Measurements from ENCODE around the gene ITPKB. TPM values are rescaled to one million over a fixed set of nuclear protein-coding genes. Genes with fewer than 3 reads are reported as not detected.

Gene ITPKB
- total RNA-seq, 6 experiments from 2014 or later = 1.7 to 3.0 (median 2.2) TPM

GRCh38 chr1:226675715-226676357 lies 63.2 kb downstream of the ITPKB start:
- no peak overlapping the region for H3K4me3 Mint-ChIP-seq
- H3K36me3 Mint-ChIP-seq (ENCODE audit: low read depth) = no peaks in the 10 kb centered on the region
- H3K27me3 Mint-ChIP-seq (ENCODE audit: insufficient read depth) = peaks cover 2% of the 10 kb centered on the region
- no peak overlapping the region for H3K27ac Mint-ChIP-seq
- DNase-seq = no peak
- peaks cover 37% of the 10 kb centered on the region for H3K4me1 Mint-ChIP-seq (ENCODE audit: low read depth)
- no peak for TF ChIP-seq CTCF (IDR thresholded peaks at IDR 0.05)
- H3K9me3 Mint-ChIP-seq = no peaks in the 10 kb centered on the region

- Mint-ChIP-seq H3K27ac (no peak overlapping the region), H3K36me3 (ENCODE audit: low read depth) (no peaks in the 10 kb centered on the region), H3K4me3 (no peak overlapping the region), H3K9me3 (no peaks in the 10 kb centered on the region), H3K4me1 (ENCODE audit: low read depth) (peaks cover 29% of the 10 kb centered on the region), H3K27me3 (ENCODE audit: insufficient read depth) (peaks cover 2% of the 10 kb centered on the region)
- DNase-seq = no peak
- TF ChIP-seq CTCF (IDR thresholded peaks at IDR 0.05) = no peak
Measured at GRCh38 chr1:226674892-226675714, 64.0 kb downstream of the ITPKB start.

- peaks cover 12% of the 10 kb centered on the region for H3K4me1 Mint-ChIP-seq (ENCODE audit: low read depth)
- H3K36me3 Mint-ChIP-seq (ENCODE audit: low read depth) = no peaks in the 10 kb centered on the region
- TF ChIP-seq CTCF (IDR thresholded peaks at IDR 0.05) = no peak
- no peak overlapping the region for H3K4me3 Mint-ChIP-seq
- H3K9me3 Mint-ChIP-seq = no peaks in the 10 kb centered on the region
- peaks cover 2% of the 10 kb centered on the region for H3K27me3 Mint-ChIP-seq (ENCODE audit: insufficient read depth)
- DNase-seq = no peak
- no peak overlapping the region for H3K27ac Mint-ChIP-seq
Measured at GRCh38 chr1:226672339-226672762, 66.7 kb downstream of the ITPKB start.

- no peak for TF ChIP-seq CTCF (IDR thresholded peaks at IDR 0.05)
- H3K36me3 Mint-ChIP-seq (ENCODE audit: low read depth) = no peaks in the 10 kb centered on the region
- DNase-seq = no peak
- no peaks in the 10 kb centered on the region for H3K9me3 Mint-ChIP-seq
- H3K4me1 Mint-ChIP-seq (ENCODE audit: low read depth) = peaks cover 2% of the 10 kb centered on the region
- H3K27me3 Mint-ChIP-seq (ENCODE audit: insufficient read depth) = peaks cover 2% of the 10 kb centered on the region
- no peak overlapping the region for H3K27ac Mint-ChIP-seq
- no peak overlapping the region for H3K4me3 Mint-ChIP-seq
Measured at GRCh38 chr1:226671277-226671676, 67.8 kb downstream of the ITPKB start.

GRCh38 chr1:226670073-226670472 lies 69.0 kb downstream of the ITPKB start:
- no peak overlapping the region for H3K27ac Mint-ChIP-seq
- H3K27me3 Mint-ChIP-seq (ENCODE audit: insufficient read depth) = peaks cover 2% of the 10 kb centered on the region
- DNase-seq = no peak
- no peak for TF ChIP-seq CTCF (IDR thresholded peaks at IDR 0.05)
- H3K4me1 Mint-ChIP-seq (ENCODE audit: low read depth) = peaks cover 5% of the 10 kb centered on the region
- H3K9me3 Mint-ChIP-seq = no peaks in the 10 kb centered on the region
- H3K4me3 Mint-ChIP-seq = no peak overlapping the region
- no peaks in the 10 kb centered on the region for H3K36me3 Mint-ChIP-seq (ENCODE audit: low read depth)
